ENCODE data around the gene JMJD4. TPM values are rescaled to one million over a fixed set of nuclear protein-coding genes. Genes with fewer than 3 reads are reported as not detected.
"Not testable (repeated sequence)": the region's sequence is repeated elsewhere in the genome, so short reads cannot be mapped to it uniquely, and the experiment has no call there.

JMJD4 gene
- total and polyA plus RNA-seq, 2 of the 4 experiments (the other 2 are of a cell fraction): 24.6 to 28.5 TPM

DNA sequence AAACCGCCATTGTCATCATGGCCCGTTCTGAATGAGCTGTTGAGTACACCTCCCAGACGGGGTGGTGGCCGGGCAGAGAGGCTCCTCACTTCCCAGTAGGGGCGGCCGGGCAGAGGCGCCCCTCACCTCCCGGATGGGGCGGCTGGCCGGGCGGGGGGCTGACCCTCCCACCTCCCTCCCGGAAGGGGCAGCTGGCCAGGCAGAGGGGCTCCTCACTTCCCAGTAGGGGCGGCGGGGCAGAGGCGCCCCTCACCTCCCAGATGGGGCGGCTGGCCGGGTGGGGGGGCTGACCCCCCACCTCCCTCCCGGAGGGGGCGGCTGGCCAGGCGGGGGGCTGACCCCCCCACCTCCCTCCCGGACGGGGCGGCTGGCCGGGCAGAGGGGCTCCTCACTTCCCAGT is 24.6 kb downstream of the JMJD4 start:
- H2AK5ac ChIP-seq (ENCODE audit: low read depth, low read length); H3K9me3 ChIP-seq (ENCODE audit: control insufficient read depth, insufficient read depth, low read length); H4K8ac ChIP-seq (ENCODE audit: low read depth in 2 of 2, low read length in 2 of 2); H3K27ac ChIP-seq (ENCODE audit: insufficient read depth, low read length); H3K18ac ChIP-seq (ENCODE audit: low read depth, low read length); H3K36me3 ChIP-seq (ENCODE audit: control insufficient read depth, insufficient read depth, low read length); H3K56ac ChIP-seq (ENCODE audit: extremely low read depth, insufficient read depth, low read length); H3K9me1 ChIP-seq (ENCODE audit: insufficient read depth, low read length); H4K5ac ChIP-seq (ENCODE audit: low read depth, low read length); H3K4me1 ChIP-seq (ENCODE audit: control insufficient read depth, insufficient read depth, low read length); in situ Hi-C loops (cut with MboI; ENCODE audit: low sequenced_read_pairs); H3K23ac ChIP-seq (ENCODE audit: low read depth, low read length); H3K27me3 ChIP-seq (ENCODE audit: control insufficient read depth, insufficient read depth, low read length); DNase-seq; H3K4ac ChIP-seq (ENCODE audit: low read depth, low read length); CTCF ChIA-PET; H2AK9ac ChIP-seq (replicated peaks; ENCODE audit: low read depth, low read length, poor library complexity); H2BK20ac ChIP-seq (ENCODE audit: low read depth, low read length); H3K4me3 ChIP-seq (ENCODE audit: insufficient read depth, low read depth, low read length); H3K4me2 ChIP-seq (ENCODE audit: low read depth, low read length); H3K9ac ChIP-seq (ENCODE audit: low read depth, low read length); H2BK120ac ChIP-seq (ENCODE audit: low read depth, low read length); H2BK5ac ChIP-seq (ENCODE audit: low read depth, low read length, poor library complexity, severe bottlenecking); H2BK15ac ChIP-seq (ENCODE audit: low read depth, low read length); H2AFZ ChIP-seq (replicated peaks; ENCODE audit: low read length, poor library complexity); H3K14ac ChIP-seq (replicated peaks; ENCODE audit: low read depth, low read length); H4K20me1 ChIP-seq (ENCODE audit: insufficient read depth, low read length); POLR2A ChIA-PET (ENCODE audit: unreplicated experiment); H3K79me1 ChIP-seq (ENCODE audit: low read depth in 1 of 2, low read length in 2 of 2); dilution Hi-C loops (cut with HindIII; ENCODE audit: low sequenced_read_pairs, unreplicated experiment); H4K91ac ChIP-seq (ENCODE audit: insufficient read depth, low read depth, low read length); intact Hi-C loops (cut with micrococcal nuclease); BruUV-seq (replicated peaks); ATAC-seq (ENCODE audit: low read depth): not testable (repeated sequence)
- WGBS, 2 experiments (ENCODE audit: extremely low coverage in 2 of 2, insufficient read length in 1 of 2): no CpG with 5 or more reads among the region's 24 CpGs
